Endothelial cell of umbilical vein (primary cell): ENCODE data around the gene PKHD1. TPM values are rescaled to one million over a fixed set of nuclear protein-coding genes. Genes with fewer than 3 reads are reported as not detected.

Source experiments
- BruUV-seq: library from RNA; stranded (reverse); fragments of 400-500 nt; replicated peaks from 2 replicates; lab custom pipeline; 2021; lab: Mats Ljungman, UMichigan
- CTCF ChIA-PET: fragments of 300-600, 350-600 bp; sonication (Branson Sonifier 250); formaldehyde crosslinking; loops from one replicate; lab custom pipeline; 2021; ENCODE audit warnings: antibody characterized with exemption, inconsistent platforms; lab: Charles Lee
- POLR2A ChIA-PET: fragments of 300-600, 350-600 bp; sonication (Branson Sonifier 250); formaldehyde crosslinking; loops from one replicate; lab custom pipeline; 2021; ENCODE audit warnings: antibody characterized with exemption, inconsistent platforms; lab: Charles Lee
- DNase-seq: peaks from one replicate; pipeline ENCODE4 v3.0.0-alpha.2; 2011; ENCODE audit warnings: low read depth, low spot score
- FAIRE-seq: peaks from 2 replicates; lab custom pipeline; 2011; peaks lifted over from hg19 to GRCh38; lab: Jason Lieb, UNC
- H2AFZ ChIP-seq: 2 replicates; pipeline ENCODE4 v1.6.0; 2012; ENCODE audit warnings: low read depth, low read length, control low read depth, inconsistent platforms
- H3K27ac ChIP-seq: 2 replicates; pipeline ENCODE4 v1.5.1; 2011; ENCODE audit warnings: low read depth, mild to moderate bottlenecking, control low read depth, low read length, moderate library complexity; ENCODE audit not compliant: insufficient read depth
- H3K27me3 ChIP-seq, 2 experiments: 2 replicates each; pipeline versions ENCODE4 v1.6.0 to v1.6.1; 2011; ENCODE audit warnings: low read length in 2 of 2, mixed read lengths in 1 of 2; ENCODE audit not compliant: control insufficient read depth in 2 of 2, insufficient read depth in 2 of 2
- H3K36me3 ChIP-seq, 2 experiments: 2 replicates in 1 of 2; 3 replicates in 1 of 2; pipeline ENCODE4 v1.5.1; 2011; ENCODE audit warnings: low read length in 2 of 2, mild to moderate bottlenecking in 1 of 2, moderate library complexity in 1 of 2; ENCODE audit not compliant: control insufficient read depth in 2 of 2, insufficient read depth in 2 of 2; ENCODE audit errors: extremely low read depth in 1 of 2
- H3K4me1 ChIP-seq: 3 replicates; pipeline ENCODE4 v1.5.1; 2011; ENCODE audit warnings: mild to moderate bottlenecking, low read length; ENCODE audit not compliant: control insufficient read depth, insufficient read depth; ENCODE audit errors: extremely low read depth
- H3K4me2 ChIP-seq: 2 replicates; pipeline ENCODE4 v1.6.1; 2011; ENCODE audit warnings: low read length, control low read depth, mixed read lengths; ENCODE audit not compliant: insufficient read depth
- H3K4me3 ChIP-seq, 3 experiments: fragments of 200-600 bp in 1 of 3; sonication (generic), shearing (Covaris generic) in 1 of 3; replicated peaks in 1 of 3; 2 replicates each; pipeline ENCODE4 v1.5.1; 2011 to 2016; ENCODE audit warnings: control low read depth in 3 of 3, low read length in 3 of 3, mild to moderate bottlenecking in 2 of 3, inconsistent platforms in 1 of 3, low read depth in 1 of 3, moderate library complexity in 1 of 3; ENCODE audit not compliant: insufficient read depth in 1 of 3
- H3K79me2 ChIP-seq: 2 replicates; pipeline ENCODE4 v1.6.0; 2012; ENCODE audit warnings: low read length, inconsistent platforms; ENCODE audit not compliant: control insufficient read depth, insufficient read depth
- H3K9ac ChIP-seq: replicated peaks from 2 replicates; pipeline ENCODE3; 2011; ENCODE audit warnings: low read length, control low read depth; ENCODE audit not compliant: insufficient read depth; ENCODE audit errors: extremely low read depth
- H3K9me1 ChIP-seq: replicated peaks from 3 replicates; pipeline ENCODE4 v1.6.0; 2011; ENCODE audit warnings: mild to moderate bottlenecking, low read length; ENCODE audit not compliant: control insufficient read depth, insufficient read depth; ENCODE audit errors: extremely low read depth
- H3K9me3 ChIP-seq: replicated peaks from 2 replicates; pipeline ENCODE4 v1.5.1; 2012; ENCODE audit warnings: low read length, inconsistent platforms; ENCODE audit not compliant: control insufficient read depth, insufficient read depth
- H4K20me1 ChIP-seq: replicated peaks from 2 replicates; pipeline ENCODE3; 2011; ENCODE audit warnings: mild to moderate bottlenecking, low read length; ENCODE audit not compliant: control insufficient read depth, insufficient read depth; ENCODE audit errors: extremely low read depth
- EZH2 ChIP-seq: IDR thresholded peaks from 2 replicates; pipeline ENCODE4 v1.6.1; 2012; ENCODE audit warnings: borderline replicate concordance, low read depth, mild to moderate bottlenecking, moderate library complexity, low read length, inconsistent platforms; ENCODE audit not compliant: severe bottlenecking
- FOS ChIP-seq: IDR thresholded peaks from 2 replicates; pipeline ENCODE4 v1.6.1; 2011; ENCODE audit warnings: mild to moderate bottlenecking, low read length, moderate library complexity, borderline replicate concordance; ENCODE audit not compliant: insufficient read depth
- GATA2 ChIP-seq: IDR thresholded peaks from 2 replicates; pipeline ENCODE4 v1.7.0; 2011; ENCODE audit warnings: low read depth, mild to moderate bottlenecking, moderate library complexity, mixed read lengths, low read length; ENCODE audit not compliant: insufficient read length, insufficient read depth
- JUN ChIP-seq: IDR thresholded peaks from 2 replicates; pipeline ENCODE4 v1.6.1; 2011; ENCODE audit warnings: borderline replicate concordance, low read depth; ENCODE audit not compliant: insufficient read length, insufficient read depth
- MYC ChIP-seq: IDR thresholded peaks from one replicate; pipeline ENCODE4 v1.6.1; 2011; ENCODE audit warnings: mild to moderate bottlenecking, low read depth, low read length
- POLR2A ChIP-seq: IDR thresholded peaks from 2 replicates; pipeline ENCODE4 v1.6.1; 2012; ENCODE audit warnings: low read depth, mild to moderate bottlenecking, control low read depth, low read length
- POLR2AphosphoS5 ChIP-seq: IDR thresholded peaks from 2 replicates; pipeline ENCODE4 v1.6.1; 2012; ENCODE audit warnings: low read depth, mild to moderate bottlenecking, control low read depth, low read length, moderate library complexity; ENCODE audit not compliant: insufficient read depth
- dilution Hi-C: fragments of 300-500 bp; cut with MboI; formaldehyde crosslinking; loops from one replicate; pipeline ENCODE4 v1.15.0; 2019; ENCODE audit warnings: low sequenced_read_pairs; ENCODE audit not compliant: extremely low pct_ligation_motif_present
- intact Hi-C: fragments of 100-400 bp; cut with micrococcal nuclease; formaldehyde crosslinking; loops from one replicate; pipeline ENCODE4 v1.10.0; 2022
- polyA plus RNA-seq, 4 experiments: library from polyadenylated mRNA; depleted of rRNA in 3 of 4; stranded (reverse) in 3 of 4; unstranded in 1 of 4; fragments of >200 nt; gene quantifications; 2 replicates each; pipeline versions ENCODE4 v1.2.1 to v1.2.3, GENCODE V29; 2011 to 2012; ENCODE audit warnings: missing spikeins in 1 of 4
- total RNA-seq: library from RNA; stranded (reverse); gene quantifications from 2 replicates; pipeline ENCODE4 v1.2.3, GENCODE V29; 2021
- TF ChIP-seq, protein P1 (sequence below), 2 donors: IDR thresholded peaks; 1 replicate in 1 of 2; 2 replicates in 1 of 2; pipeline ENCODE4 v1.5.1; 2011; ENCODE audit warnings: low read length in 2 of 2, mild to moderate bottlenecking in 2 of 2, moderate library complexity in 2 of 2, control low read depth in 1 of 2, inconsistent platforms in 1 of 2, low read depth in 1 of 2; ENCODE audit not compliant: insufficient read depth in 1 of 2; ENCODE audit errors: extremely low read depth in 1 of 2
- TF ChIP-seq, protein P2 (sequence below): IDR thresholded peaks from 2 replicates; pipeline ENCODE4 v1.6.1; 2011; ENCODE audit not compliant: insufficient read depth, insufficient read length

Gene PKHD1
- total and polyA plus RNA-seq, 2 donors (not counting 3 experiments of a cell fraction or from before 2014, with no cell fraction given) = not detected

DNA sequence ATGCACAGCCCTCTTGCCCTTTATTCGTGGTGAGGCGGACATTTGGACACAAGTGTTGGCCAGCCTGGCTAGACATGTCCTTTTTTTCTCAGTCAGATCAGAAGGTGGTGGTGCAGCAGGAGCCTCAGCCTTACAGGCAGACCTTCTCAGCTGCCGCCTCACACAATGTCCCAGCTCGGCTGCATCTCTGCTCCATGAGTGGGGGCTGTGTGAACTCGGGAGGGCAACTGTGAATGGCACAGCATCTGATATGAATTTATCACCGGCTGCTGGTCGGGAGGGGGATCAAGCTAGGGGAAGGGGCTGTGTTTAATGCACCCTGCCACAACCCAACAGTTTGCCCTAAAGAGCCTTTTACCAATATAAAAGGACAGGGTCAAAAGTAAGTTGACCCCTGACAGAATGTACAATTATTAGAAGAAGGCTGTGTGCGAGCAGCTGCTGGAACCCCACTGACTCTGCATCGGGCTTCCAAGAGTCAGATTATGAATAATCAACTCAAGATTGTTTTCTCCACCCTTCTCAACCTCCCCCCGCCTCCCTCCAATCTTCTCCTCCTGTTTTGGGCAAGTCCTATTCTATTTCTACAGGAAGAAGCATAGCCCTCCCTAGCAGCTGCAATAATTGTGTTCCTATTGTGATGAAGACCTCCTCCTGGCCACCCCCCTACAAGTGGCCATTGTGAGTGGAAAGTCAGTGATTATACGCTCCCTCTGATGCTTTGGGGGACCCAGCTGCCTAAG is 245.2 kb downstream of the PKHD1 start:
- Histone ChIP-seq H3K36me3 (no peaks in the 10 kb centered on the region), H3K27ac (no peak overlapping the region), H3K79me2 (no peaks in the 10 kb centered on the region), H3K9ac (no peak overlapping the region), H2AFZ (no peak overlapping the region), H3K4me3 (no peak overlapping the region), H4K20me1 (no peaks in the 10 kb centered on the region), H3K9me3 (no peaks in the 10 kb centered on the region), H3K27me3 (no peaks in the 10 kb centered on the region), H3K4me2 (no peak overlapping the region), H3K9me1 (no peaks in the 10 kb centered on the region), H3K4me1 (no peaks in the 10 kb centered on the region)
- ChIA-PET POLR2A (no interaction called here), CTCF (no interaction called here)
- dilution Hi-C loops (no loop called here), intact Hi-C loops (no loop called here)
- DNase-seq (no peak), FAIRE-seq (no peak)
- no peak for TF ChIP-seq MYC
- no peak for TF ChIP-seq JUN
- TF ChIP-seq POLR2AphosphoS5 = no peak
- TF ChIP-seq FOS = no peak
- no peak for TF ChIP-seq EZH2
- TF ChIP-seq, protein P1, sequence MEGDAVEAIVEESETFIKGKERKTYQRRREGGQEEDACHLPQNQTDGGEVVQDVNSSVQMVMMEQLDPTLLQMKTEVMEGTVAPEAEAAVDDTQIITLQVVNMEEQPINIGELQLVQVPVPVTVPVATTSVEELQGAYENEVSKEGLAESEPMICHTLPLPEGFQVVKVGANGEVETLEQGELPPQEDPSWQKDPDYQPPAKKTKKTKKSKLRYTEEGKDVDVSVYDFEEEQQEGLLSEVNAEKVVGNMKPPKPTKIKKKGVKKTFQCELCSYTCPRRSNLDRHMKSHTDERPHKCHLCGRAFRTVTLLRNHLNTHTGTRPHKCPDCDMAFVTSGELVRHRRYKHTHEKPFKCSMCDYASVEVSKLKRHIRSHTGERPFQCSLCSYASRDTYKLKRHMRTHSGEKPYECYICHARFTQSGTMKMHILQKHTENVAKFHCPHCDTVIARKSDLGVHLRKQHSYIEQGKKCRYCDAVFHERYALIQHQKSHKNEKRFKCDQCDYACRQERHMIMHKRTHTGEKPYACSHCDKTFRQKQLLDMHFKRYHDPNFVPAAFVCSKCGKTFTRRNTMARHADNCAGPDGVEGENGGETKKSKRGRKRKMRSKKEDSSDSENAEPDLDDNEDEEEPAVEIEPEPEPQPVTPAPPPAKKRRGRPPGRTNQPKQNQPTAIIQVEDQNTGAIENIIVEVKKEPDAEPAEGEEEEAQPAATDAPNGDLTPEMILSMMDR (IDR thresholded peaks at IDR 0.05; ENCODE audit: extremely low read depth in 1 of 2, insufficient read depth in 1 of 2, low read depth in 1 of 2, low read length in 2 of 2) = no peak
- TF ChIP-seq GATA2 = no peak
- TF ChIP-seq, protein P2, sequence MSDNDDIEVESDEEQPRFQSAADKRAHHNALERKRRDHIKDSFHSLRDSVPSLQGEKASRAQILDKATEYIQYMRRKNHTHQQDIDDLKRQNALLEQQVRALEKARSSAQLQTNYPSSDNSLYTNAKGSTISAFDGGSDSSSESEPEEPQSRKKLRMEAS = no peak
- no peak for TF ChIP-seq POLR2A
- BruUV-seq = no TSS peak
